GM12874 (cell line): Measurements from ENCODE around the gene PRRX1.

Source experiments
- TF ChIP-seq, protein P1 (sequence below): IDR thresholded peaks from 2 replicates; pipeline ENCODE4 v1.5.1; 2011; ENCODE audit warnings: low read depth, mild to moderate bottlenecking, control low read depth, low read length, moderate library complexity; ENCODE audit not compliant: insufficient read depth

PRRX1 gene

DNA sequence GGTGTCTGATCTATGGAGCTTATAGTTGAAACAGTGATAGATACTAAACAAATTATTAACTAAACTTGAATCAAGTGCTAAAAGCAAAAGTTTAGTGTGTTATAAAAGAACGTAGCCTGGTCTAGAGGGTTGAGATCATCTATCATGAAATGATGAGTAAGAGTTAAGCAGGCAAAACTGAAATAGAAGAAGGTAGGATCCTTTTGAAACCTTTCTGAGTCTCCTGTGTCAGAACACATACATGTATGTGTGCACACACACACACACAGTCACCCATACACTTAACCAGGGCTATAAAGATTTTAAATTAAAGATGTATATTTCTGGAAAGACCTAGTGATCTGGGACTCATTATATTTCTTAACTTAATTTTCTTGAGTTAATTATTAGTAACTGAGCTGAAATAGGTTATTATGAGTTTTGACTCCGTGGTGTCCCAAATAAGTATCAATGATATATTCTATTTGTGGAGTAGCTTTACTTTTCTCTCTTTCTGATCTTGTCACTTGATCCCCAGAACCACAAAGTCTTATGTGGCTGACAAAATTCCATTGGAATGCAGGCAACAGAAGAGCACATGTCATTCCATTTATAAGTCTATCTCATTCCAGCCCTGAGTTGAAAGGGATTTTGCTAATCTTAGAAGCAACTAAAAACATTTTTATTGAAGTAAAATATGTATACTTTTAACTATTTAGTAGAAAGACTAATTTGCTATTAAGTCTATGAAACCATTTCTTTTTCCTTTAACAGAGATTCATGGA is 70.7 kb downstream of the PRRX1 start:
- TF ChIP-seq, protein P1, sequence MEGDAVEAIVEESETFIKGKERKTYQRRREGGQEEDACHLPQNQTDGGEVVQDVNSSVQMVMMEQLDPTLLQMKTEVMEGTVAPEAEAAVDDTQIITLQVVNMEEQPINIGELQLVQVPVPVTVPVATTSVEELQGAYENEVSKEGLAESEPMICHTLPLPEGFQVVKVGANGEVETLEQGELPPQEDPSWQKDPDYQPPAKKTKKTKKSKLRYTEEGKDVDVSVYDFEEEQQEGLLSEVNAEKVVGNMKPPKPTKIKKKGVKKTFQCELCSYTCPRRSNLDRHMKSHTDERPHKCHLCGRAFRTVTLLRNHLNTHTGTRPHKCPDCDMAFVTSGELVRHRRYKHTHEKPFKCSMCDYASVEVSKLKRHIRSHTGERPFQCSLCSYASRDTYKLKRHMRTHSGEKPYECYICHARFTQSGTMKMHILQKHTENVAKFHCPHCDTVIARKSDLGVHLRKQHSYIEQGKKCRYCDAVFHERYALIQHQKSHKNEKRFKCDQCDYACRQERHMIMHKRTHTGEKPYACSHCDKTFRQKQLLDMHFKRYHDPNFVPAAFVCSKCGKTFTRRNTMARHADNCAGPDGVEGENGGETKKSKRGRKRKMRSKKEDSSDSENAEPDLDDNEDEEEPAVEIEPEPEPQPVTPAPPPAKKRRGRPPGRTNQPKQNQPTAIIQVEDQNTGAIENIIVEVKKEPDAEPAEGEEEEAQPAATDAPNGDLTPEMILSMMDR = no peak

DNA sequence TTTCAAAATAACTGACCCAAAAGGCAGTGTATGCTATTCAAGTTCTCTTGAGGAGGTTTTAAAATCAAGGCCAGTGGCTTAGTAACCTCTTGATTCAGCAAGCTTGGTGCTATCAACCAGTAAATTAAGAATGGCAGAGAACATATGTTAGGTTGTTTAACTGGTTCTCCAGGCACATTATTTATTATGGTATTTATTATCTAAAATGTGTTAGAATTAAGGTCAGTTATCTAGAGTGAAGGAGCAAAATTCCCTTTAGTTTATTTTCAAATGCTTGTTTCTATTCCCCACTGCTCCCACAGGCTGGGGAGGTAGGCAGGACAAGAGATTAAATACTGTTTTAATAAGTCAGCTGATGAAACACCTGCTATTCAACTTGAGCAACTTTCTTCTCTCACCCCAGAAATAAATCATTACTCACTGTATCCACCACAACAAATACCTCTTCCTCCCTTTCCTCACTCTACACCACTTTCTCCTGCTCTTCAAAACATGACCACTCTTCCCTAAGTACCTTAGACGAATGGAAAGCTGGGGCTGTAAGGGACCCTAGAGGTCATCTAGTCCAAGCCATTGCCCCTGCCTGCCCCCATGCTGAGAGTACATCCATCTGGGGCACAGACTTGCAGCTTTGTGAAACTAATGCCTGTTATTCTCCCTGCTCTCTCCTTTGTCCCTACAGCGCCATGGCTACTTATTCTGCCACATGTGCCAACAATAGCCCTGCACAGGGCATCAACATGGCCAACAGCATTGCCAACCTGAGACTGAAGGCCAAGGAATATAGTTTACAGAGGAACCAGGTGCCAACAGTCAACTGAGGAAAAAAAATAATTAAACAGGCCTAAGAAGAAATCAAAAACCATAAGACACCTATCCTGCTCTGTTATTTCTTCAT is 71.7 kb downstream of the PRRX1 start:
- TF ChIP-seq, protein P1 = no peak

DNA sequence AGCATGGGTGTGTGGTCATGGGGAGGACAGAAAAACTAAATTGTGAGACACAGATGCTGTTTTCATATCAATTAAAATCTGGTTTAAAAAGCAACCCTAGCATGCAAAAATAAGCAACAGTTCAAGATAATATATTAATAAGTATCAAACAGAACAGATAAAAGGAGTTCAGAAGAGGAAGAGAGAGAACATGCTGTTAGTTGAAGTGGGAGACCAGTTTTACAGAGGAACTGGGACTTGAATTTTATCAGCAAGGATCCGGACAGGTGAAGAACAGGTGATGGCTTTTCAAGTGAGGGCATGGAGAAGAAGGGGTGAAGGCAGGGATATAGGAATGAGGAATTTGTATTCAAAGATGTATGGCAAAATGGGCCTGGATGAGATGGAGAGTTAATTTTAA is 75.9 kb downstream of the PRRX1 start:
- TF ChIP-seq, protein P1 = no peak

DNA sequence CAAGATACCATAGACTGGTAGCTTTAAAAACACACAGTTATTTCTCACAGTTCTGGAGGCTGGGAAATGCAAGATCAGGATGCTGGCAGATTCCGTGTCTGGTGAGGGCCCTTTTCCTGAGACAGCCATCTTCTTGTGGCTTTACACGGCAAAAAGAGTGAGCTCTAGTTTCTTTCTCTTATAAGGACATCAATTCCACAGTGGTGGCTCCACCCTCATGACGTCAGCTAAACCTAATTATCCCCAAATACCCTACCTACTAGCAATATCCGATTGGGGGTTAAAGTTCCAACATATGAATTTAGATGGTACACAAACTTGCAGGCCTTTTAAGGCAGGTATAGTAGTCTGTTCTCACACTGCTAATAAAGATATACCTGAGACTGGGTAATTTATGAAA is 77.7 kb downstream of the PRRX1 start:
- TF ChIP-seq, protein P1 = no peak

DNA sequence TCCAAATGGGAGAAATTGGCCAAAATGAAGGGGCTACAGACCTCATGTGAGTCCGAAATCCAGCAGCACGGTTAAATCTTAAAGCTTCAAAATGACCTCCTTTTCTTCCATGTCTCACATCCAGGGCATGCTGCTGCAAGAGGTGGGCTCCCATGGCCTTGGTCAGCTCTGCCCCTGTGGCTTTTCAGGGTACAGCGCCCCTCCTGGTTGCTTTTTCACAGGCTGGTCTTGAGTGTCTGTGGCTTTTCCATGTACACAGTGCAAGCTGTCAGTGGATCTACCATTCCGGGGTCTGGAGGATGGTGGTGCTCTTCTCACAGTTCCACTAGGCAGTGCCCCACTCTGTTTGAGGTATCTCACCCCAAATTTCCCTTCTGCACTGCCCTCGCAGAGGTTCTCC is 78.7 kb downstream of the PRRX1 start:
- TF ChIP-seq, protein P1 = no peak

DNA sequence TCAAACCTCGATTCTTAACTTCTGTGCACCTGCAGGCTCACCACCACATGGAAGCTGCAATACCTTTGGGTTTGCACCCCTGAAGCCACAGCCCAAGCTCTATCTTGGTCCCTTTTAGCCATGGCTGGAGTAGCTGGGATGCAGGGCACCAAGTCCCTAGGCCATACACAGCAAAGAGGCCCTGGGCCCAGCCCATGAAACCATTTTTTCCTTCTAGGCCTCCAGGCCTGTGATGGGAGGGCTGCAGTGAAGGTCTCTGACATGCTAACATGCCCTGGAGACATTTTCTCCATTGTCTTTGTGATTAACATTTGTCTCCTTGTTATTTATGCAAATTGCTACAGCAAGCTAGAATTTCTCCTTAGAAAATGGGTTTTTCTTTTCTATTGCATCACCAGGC is 79.2 kb downstream of the PRRX1 start:
- TF ChIP-seq, protein P1 = no peak

DNA sequence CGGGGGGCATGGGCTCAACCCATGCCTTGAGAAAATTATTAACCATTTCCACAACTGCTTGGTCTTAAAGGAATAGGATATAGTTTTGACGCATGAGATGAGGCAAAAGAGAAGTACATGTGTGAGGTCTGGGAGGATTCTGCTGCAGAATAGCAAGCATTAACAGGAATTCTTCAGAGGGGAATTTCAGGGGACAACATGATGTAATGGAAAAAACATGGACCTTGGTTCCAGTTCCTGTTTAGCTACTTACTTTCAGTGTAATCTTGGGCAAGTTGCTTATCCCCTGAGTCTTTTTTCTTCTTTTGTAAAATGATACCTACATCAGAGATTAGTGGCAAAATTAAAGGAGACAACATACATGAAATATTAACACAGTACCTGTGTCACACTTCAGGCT is 85.6 kb downstream of the PRRX1 start:
- TF ChIP-seq, protein P1 = no peak
